GM19193 (cell line): ENCODE data around the gene ZNF611.

ENCODE experiments used
- POLR2A ChIP-seq: IDR thresholded peaks from 4 replicates; pipeline ENCODE4 v1.6.1; 2011; ENCODE audit not compliant: insufficient read depth, insufficient read length; ENCODE audit errors: extremely low read depth

The ZNF611 gene

DNA sequence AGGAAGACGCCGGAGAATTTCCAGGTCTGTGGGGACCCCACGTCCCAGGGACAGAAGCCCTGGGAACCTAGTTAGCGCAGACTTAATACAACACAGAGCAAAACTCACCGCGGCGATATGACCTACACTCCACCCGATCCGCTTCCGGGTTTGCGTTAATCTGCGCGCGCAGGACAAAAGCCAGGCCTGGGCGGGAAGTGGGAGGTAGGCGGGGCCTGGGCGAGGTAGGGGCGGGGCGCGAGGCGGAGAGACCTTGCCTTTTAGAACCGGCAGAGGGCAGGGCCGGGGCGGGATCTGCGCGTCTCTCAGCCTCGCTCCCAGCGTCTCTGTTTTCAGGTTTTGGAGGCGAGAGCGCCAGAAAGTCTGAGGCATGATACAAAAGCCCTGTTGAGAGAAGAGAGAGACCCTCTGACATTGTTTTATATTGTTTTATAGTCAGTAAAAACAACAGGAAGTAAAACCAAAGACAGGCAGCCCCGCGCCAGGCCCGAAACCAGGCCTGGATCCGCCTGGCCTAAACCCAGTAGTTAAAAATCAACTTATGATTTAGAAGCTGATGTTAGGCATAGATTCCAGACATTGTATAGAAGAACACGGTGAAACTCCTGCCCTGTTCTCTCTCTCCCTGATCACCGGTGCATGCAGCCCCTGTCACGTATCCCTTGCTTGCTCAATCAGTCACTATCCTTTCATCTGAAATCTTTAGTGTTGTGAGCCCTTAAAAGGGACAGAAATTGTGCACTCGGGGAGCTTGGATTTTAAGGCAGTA is at the start of gene ZNF611:
ZNF611 (minus strand) TSS at position 152 of the 769 bp plus-strand sequence. CDS start 19,150 bp downstream, outside the sequence.
- peak; percentile 90 for TF ChIP-seq POLR2A

- no peak for TF ChIP-seq POLR2A
Observed at GRCh38 chr19:52778811-52779210, 44.0 kb upstream of the ZNF611 start.

DNA sequence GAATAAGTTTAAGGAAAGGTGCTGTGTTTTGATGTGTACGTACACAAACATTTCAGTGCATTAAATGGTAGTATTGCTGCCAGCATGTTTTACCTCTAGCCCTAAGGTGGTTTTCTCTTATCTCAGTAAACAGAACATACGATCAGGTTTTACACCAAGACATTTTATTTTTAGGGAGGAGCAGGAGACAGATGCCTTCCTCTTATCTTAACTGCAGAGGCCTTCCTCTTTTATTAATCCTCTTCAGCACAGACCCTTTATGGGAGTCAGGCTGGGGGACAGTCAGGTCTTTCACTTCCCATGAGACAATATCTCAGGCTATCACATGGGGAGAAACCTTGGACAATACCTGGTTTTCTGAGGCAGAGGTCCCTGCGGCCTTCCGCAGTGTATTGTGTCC is 14.9 kb upstream of the ZNF611 start:
- TF ChIP-seq POLR2A: no peak

- no peak for TF ChIP-seq POLR2A
Observed at GRCh38 chr19:52748336-52748950, 13.6 kb upstream of the ZNF611 start.

DNA sequence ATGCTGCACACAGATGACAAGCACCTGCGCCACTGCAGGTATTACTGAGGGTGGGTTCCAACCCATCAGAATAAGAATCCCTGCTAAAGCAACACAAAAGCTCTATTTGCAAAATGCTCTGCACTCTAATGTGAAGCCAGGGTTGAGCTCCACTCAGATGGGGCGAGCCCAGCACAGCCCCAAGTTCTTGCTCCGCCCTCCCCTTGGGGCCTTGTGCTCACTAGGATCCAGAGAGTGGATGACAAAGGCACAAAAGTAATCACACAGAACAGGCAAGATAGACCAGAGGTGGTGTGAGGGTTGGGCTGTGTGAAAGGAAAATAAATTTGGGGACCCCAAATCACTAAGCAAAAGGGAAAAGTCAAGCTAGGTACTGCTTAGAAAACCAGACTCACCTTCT is 8.2 kb upstream of the ZNF611 start:
- no peak for TF ChIP-seq POLR2A

- TF ChIP-seq POLR2A: no peak
Observed at GRCh38 chr19:52742516-52742915, 7.7 kb upstream of the ZNF611 start.

DNA sequence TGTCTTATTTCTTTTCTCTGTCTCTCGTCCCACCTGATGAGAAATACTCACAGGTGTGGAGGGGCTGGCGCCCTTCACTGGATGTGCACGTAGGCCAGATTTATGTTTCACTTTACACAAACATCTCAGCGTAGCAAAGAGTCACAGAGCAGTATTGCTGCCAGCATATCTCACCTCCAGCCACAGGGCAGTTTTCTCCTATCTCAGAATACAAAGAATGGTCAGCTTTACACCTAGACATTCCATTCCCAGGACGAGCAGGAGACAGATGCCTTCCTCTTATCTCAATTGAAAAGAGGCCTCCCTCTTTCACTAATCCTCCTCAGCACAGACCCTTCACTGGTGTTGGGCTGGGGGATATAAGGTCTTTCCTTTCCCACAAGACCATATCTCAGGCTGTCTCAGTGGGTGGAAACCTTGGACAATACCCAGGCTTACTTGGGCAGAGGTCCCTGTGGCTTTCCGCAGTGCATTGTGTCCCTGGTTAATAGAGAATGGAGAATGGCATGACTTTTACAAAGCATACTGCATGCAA is 7.2 kb upstream of the ZNF611 start:
- no peak for TF ChIP-seq POLR2A

DNA sequence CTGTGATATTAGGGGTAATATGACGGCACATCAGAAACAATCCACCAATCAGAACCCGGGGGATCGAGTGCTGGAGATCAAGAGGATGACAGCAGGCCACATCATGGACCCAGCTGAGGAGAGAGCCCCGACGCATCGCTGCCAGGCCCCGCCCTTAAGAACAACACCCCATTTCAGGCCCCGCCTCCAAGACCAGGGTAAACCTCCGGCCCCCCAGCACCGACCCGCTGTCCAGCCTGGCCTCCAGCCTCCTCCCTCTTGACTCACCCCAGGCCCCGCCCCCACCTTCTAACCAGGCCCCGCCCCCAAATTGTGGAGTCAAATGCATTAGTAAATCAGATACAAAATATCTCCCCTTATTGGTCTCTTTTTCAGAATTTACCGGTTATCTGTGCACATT is 4.7 kb upstream of the ZNF611 start:
- TF ChIP-seq POLR2A: no peak

GRCh38 chr19:52735734-52736133 is 890 bp upstream of the ZNF611 start:
- TF ChIP-seq POLR2A: no peak

DNA sequence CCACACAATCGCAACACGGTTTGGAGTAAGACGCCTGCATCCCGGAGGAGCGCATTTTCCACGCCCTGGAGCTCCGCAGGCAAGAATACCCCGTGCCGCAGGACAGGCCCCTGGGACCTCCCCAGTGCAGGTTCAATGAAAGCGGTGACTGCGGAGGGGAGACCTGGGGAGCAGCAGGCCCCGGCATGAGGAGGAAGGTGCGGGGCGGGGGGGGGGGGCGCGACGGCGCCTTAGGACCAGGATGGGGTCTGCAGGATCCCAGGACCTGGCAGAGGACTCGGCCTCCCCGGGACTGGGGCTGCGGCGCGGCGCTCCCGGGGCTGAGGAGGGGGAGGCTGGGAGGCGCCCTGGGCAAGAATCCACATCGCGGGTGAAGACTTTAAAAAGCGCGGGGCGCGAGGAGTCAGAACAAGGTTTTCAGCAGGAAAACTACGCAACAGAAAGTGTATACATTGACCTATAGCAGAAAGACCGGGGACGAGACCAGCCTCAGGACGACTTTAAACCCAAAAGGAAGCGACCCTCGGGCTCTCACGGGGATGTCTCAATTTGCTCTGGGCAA is 432 bp downstream of the ZNF611 start:
- TF ChIP-seq POLR2A: no peak

- TF ChIP-seq POLR2A: no peak
Observed at GRCh38 chr19:52725528-52725961, 9.3 kb downstream of the ZNF611 start.

- TF ChIP-seq POLR2A: no peak
Observed at GRCh38 chr19:52724701-52725514, 9.9 kb downstream of the ZNF611 start.

GRCh38 chr19:52722062-52723003 is 12.5 kb downstream of the ZNF611 start:
- no peak for TF ChIP-seq POLR2A

DNA sequence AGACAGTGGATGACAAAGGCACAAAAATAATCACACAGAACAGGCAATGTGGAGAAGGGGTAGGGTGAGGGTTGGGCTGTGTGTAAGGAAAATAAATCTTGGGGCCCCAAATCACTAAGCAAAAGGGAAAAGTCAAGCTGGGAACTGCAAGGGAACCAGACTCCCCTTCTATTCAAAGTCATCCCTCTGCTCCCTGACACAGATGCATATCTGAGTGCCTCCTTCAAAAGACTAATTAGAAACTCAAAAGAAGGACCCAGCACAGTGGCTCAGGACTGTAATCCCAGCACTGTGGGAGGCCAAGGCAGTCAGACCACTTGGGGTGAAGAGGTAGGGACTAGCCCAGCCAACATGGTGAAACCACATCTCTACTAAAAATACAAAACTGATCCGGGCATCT is 18.3 kb downstream of the ZNF611 start:
- TF ChIP-seq POLR2A: no peak

DNA sequence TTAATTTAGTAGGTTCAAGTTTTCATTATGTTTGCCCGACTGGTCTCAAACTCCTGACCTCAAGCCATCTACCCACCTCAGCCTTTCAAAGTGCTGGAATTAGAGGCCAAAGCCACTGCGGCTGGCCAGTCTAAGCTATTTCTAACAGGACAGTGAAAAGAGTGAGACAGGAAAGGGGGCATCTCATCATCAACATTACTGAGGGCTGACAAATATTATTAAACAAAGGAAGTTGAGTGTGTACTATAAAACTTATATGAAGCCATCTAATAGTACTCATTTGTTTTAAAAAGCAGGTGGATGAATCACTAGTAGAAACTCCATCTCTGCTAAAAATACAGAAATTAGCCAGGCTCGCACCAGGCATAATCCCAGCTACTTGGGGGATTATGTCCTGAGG is 24.3 kb downstream of the ZNF611 start:
- no peak for TF ChIP-seq POLR2A

DNA sequence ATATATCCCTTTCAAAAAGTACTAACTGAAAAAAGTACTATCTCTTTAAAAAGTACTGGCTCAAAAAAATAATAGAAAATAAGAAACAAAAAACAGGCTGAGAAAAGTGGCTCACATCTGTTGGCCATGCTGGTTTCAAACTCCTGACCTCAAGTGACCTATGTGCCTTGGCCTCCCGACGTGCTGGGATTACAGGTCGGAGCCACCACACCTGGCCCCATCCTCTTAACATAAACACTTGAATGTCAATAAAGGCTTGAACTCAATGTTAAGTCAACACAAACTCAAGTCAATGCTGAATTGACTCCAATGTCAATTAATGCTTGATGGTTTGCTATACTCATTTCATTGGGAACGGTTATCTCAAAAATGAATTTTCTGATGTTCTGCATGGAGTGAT is 30.9 kb downstream of the ZNF611 start:
- no peak for TF ChIP-seq POLR2A
